SK-N-SH (cell line): Measurements from ENCODE around the gene ZSCAN16. TPM values are rescaled to one million over a fixed set of nuclear protein-coding genes. Genes with fewer than 3 reads are reported as not detected.
"Not testable (repeated sequence)": the region's sequence is repeated elsewhere in the genome, so short reads cannot be mapped to it uniquely, and the experiment has no call there.

Source experiments
- CTCF ChIA-PET: fragments of 300-600, 350-600 bp; formaldehyde crosslinking; extraction: SDS; loops from one replicate; lab custom pipeline; 2021; lab: Yijun Ruan, JAX
- POLR2A ChIA-PET: fragments of 350-600 bp; sonication (Branson Sonifier 250); formaldehyde crosslinking; extraction: SDS; loops from one replicate; lab custom pipeline; 2020; ENCODE audit warnings: antibody characterized with exemption, inconsistent platforms; lab: Yijun Ruan, JAX
- DNase-seq: peaks from one replicate; pipeline ENCODE4 v3.0.0; 2012
- H2AFZ ChIP-seq: fragments of 200-600 bp; sonication (generic); 2 replicates; pipeline ENCODE4 v1.8.1; 2016; ENCODE audit warnings: antibody characterized with exemption, mild to moderate bottlenecking, low read depth
- H3F3A ChIP-seq: fragments of 200-600 bp; sonication (generic); replicated peaks from 2 replicates; pipeline ENCODE3; 2016; ENCODE audit warnings: antibody characterized with exemption, mild to moderate bottlenecking; ENCODE audit not compliant: insufficient read depth
- H3K27ac ChIP-seq, 2 experiments: fragments of 200-500 bp in 1 of 2; fragments of 200-600 bp in 1 of 2; sonication (Bioruptor generic) in 1 of 2; sonication (generic), shearing (Covaris generic) in 1 of 2; 2 replicates each; pipeline versions ENCODE4 v1.5.1 to v1.6.1; 2014 to 2016; ENCODE audit warnings: low read depth in 2 of 2, inconsistent platforms in 1 of 2, low read length in 1 of 2, mild to moderate bottlenecking in 1 of 2, mixed read lengths in 1 of 2
- H3K27me3 ChIP-seq: fragments of 200-600 bp; sonication (generic), shearing (Covaris generic); 2 replicates; pipeline ENCODE4 v1.6.1; 2016; ENCODE audit warnings: mixed run types; ENCODE audit not compliant: insufficient read depth
- H3K36me3 ChIP-seq, 2 experiments: fragments of 200-500 bp in 1 of 2; fragments of 200-600 bp in 1 of 2; sonication (Bioruptor generic) in 1 of 2; sonication (generic) in 1 of 2; replicated peaks in 1 of 2; 2 replicates each; pipeline versions ENCODE3 to v1.5.1; 2014 to 2016; ENCODE audit warnings: low read length in 1 of 2, mild to moderate bottlenecking in 1 of 2; ENCODE audit not compliant: insufficient read depth in 2 of 2, control insufficient read depth in 1 of 2
- H3K4me1 ChIP-seq, 2 experiments: fragments of 200-500 bp in 1 of 2; fragments of 200-600 bp in 1 of 2; sonication (Bioruptor generic) in 1 of 2; sonication (generic), shearing (Covaris generic) in 1 of 2; 2 replicates each; pipeline versions ENCODE4 v1.5.1 to v1.6.1; 2014 to 2016; ENCODE audit warnings: low read depth in 1 of 2, low read length in 1 of 2, mixed run types in 1 of 2; ENCODE audit not compliant: insufficient read depth in 2 of 2, control insufficient read depth in 1 of 2
- H3K4me2 ChIP-seq: fragments of 200-600 bp; sonication (generic), shearing (Covaris generic); 2 replicates; pipeline ENCODE4 v1.6.1; 2017; ENCODE audit warnings: mixed run types
- H3K4me3 ChIP-seq, 2 experiments: fragments of 200-500 bp in 1 of 2; fragments of 200-600 bp in 1 of 2; sonication (Bioruptor generic) in 1 of 2; sonication (generic), shearing (Covaris generic) in 1 of 2; 2 replicates each; pipeline versions ENCODE4 v1.5.1 to v1.8.1; 2014 to 2016; ENCODE audit warnings: low read depth in 2 of 2, inconsistent platforms in 1 of 2, low read length in 1 of 2, mild to moderate bottlenecking in 1 of 2, mixed read lengths in 1 of 2, moderate library complexity in 1 of 2
- H3K79me2 ChIP-seq: fragments of 200-600 bp; sonication (generic); 2 replicates; pipeline ENCODE4 v1.8.1; 2017; ENCODE audit warnings: mild to moderate bottlenecking; ENCODE audit not compliant: insufficient read depth
- H3K9ac ChIP-seq: fragments of 200-600 bp; sonication (generic); 2 replicates; pipeline ENCODE4 v1.6.1; 2017; ENCODE audit warnings: mixed run types
- H3K9me2 ChIP-seq: fragments of 200-600 bp; sonication (generic); 2 replicates; pipeline ENCODE4 v1.6.1; 2017; ENCODE audit warnings: mixed run types
- H3K9me3 ChIP-seq: fragments of 200-600 bp; sonication (generic); 2 replicates; pipeline ENCODE4 v1.6.1; 2017; ENCODE audit warnings: mixed run types, mild to moderate bottlenecking, moderate library complexity
- H4K20me1 ChIP-seq: fragments of 200-600 bp; sonication (generic); 2 replicates; pipeline ENCODE4 v1.6.1; 2017; ENCODE audit warnings: mild to moderate bottlenecking, mixed run types; ENCODE audit not compliant: insufficient read depth
- ELF1 ChIP-seq: IDR thresholded peaks from 2 replicates; pipeline ENCODE4 v1.4.0; 2012
- EP300 ChIP-seq, 2 experiments: IDR thresholded peaks; 2 replicates each; pipeline versions ENCODE4 v1.4.0 to v1.6.1; 2012; ENCODE audit warnings: borderline replicate concordance in 1 of 2, low read depth in 1 of 2, low read length in 1 of 2
- EZH2phosphoT487 ChIP-seq: fragments of 200-600 bp; sonication (generic); IDR thresholded peaks from 2 replicates; pipeline ENCODE4 v1.6.1; 2017; ENCODE audit warnings: low read depth, mixed run types, mild to moderate bottlenecking, antibody characterized with exemption, moderate library complexity, borderline replicate concordance
- FOSL2 ChIP-seq: IDR thresholded peaks from 2 replicates; pipeline ENCODE4 v1.4.0; 2012; ENCODE audit warnings: low read depth, mild to moderate bottlenecking, moderate library complexity, borderline replicate concordance
- FOXJ3 ChIP-seq: sonication (generic); formaldehyde crosslinking; IDR thresholded peaks from 2 replicates; pipeline ENCODE4 v1.5.1; 2020; ENCODE audit warnings: mild to moderate bottlenecking, missing genetic modification reagents
- GATA2 ChIP-seq: sonication (generic); formaldehyde crosslinking; IDR thresholded peaks from 2 replicates; pipeline ENCODE4 v1.5.0; 2020; ENCODE audit warnings: mild to moderate bottlenecking, missing genetic modification reagents
- MXI1 ChIP-seq: IDR thresholded peaks from 2 replicates; pipeline ENCODE4 v1.6.1; 2012; ENCODE audit warnings: mild to moderate bottlenecking, low read depth, low read length, improper control_type of control experiment
- NFIC ChIP-seq: IDR thresholded peaks from 2 replicates; pipeline ENCODE4 v1.4.0; 2012; ENCODE audit warnings: borderline replicate concordance
- NRF1 ChIP-seq: IDR thresholded peaks from 2 replicates; pipeline ENCODE4 v1.6.1; 2012; ENCODE audit warnings: low read depth, mild to moderate bottlenecking, low read length
- POLR2AphosphoS5 ChIP-seq: IDR thresholded peaks from 2 replicates; pipeline ENCODE4 v1.6.1; 2012; ENCODE audit warnings: low read depth, low read length
- RCOR1 ChIP-seq: fragments of 150-350 bp; IDR thresholded peaks from 2 replicates; pipeline ENCODE4 v1.6.1; 2017; ENCODE audit warnings: antibody characterized with exemption, low read length
- RFX5 ChIP-seq: IDR thresholded peaks from 2 replicates; pipeline ENCODE4 v1.6.1; 2012; ENCODE audit warnings: mild to moderate bottlenecking, improper control_type of control experiment, low read length
- SIN3A ChIP-seq: IDR thresholded peaks from 2 replicates; pipeline ENCODE4 v1.6.1; 2012; ENCODE audit warnings: low read depth, mild to moderate bottlenecking, low read length, moderate library complexity, borderline replicate concordance
- TAF1 ChIP-seq: IDR thresholded peaks from 2 replicates; pipeline ENCODE4 v1.6.1; 2012; ENCODE audit warnings: low read depth, mild to moderate bottlenecking, low read length, moderate library complexity, borderline replicate concordance
- TEAD4 ChIP-seq: IDR thresholded peaks from 2 replicates; pipeline ENCODE4 v1.4.0; 2012; ENCODE audit warnings: mild to moderate bottlenecking, borderline replicate concordance; ENCODE audit not compliant: insufficient read depth
- WGBS: methylation state at CpG from one replicate; pipeline ENCODE4 v1.1.6; 2017; ENCODE audit warnings: low lambda C conversion rate; 5-methylcytosine and 5-hydroxymethylcytosine counted together
- polyA plus RNA-seq, 3 experiments: library from polyadenylated mRNA; depleted of rRNA; stranded (reverse); fragments of >200 nt; gene quantifications; 2 replicates each; pipeline ENCODE4 v1.2.3, GENCODE V29; 2012
- TF ChIP-seq, protein P1 (sequence below): fragments of 200-600 bp; sonication (generic); IDR thresholded peaks from 2 replicates; pipeline ENCODE4 v1.6.1; 2017; ENCODE audit warnings: antibody characterized with exemption, mild to moderate bottlenecking, moderate library complexity
- TF ChIP-seq, protein P2 (sequence below): IDR thresholded peaks from 2 replicates; pipeline ENCODE4 v1.4.0; 2012; ENCODE audit warnings: low read depth, borderline replicate concordance
- TF ChIP-seq, protein P3 (sequence below): IDR thresholded peaks from 2 replicates; pipeline ENCODE4 v1.4.0; 2012; ENCODE audit warnings: low read depth
- TF ChIP-seq, protein P4 (sequence below): IDR thresholded peaks from 2 replicates; pipeline ENCODE4; 2012
- TF ChIP-seq, protein P5 (sequence below): IDR thresholded peaks from 2 replicates; pipeline ENCODE4 v1.4.0; 2012; ENCODE audit warnings: low read depth, borderline replicate concordance

The ZSCAN16 gene
- polyA plus RNA-seq, 1 of the 3 experiments (the other 2 are of a cell fraction), result 3.7 TPM

DNA sequence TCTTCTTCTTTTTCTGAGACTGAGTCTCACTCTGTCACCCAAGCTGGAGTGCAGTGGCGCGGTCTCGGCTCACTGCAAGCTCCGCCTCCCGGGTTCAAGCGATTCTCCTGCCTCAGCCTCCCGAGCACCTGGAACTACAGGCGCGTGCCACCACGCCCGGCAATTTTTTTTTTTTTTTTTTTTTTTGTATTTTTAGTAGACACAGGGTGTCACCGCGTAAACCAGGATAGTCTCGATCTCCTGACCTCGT is 44.1 kb upstream of the ZSCAN16 start, which contains the start of gene ZNF165:
TSS of gene ZNF165 (plus strand) at position 188 of the 250 bp plus-strand sequence. CDS start 4,913 bp downstream, outside the sequence.
- H3K36me3 ChIP-seq, H3K27me3 ChIP-seq, H4K20me1 ChIP-seq, POLR2A ChIA-PET, H3K9me3 ChIP-seq, DNase-seq, H3F3A ChIP-seq, H3K79me2 ChIP-seq, H3K4me1 ChIP-seq, H3K9me2 ChIP-seq, CTCF ChIA-PET: not testable (repeated sequence)
- Histone ChIP-seq H3K4me2 (peak within 1 kb of the TSS; percentile 76), H3K4me3 (peak within 1 kb of the TSS; percentile 80 to 84), H3K9ac (peak within 1 kb of the TSS; percentile 89), H2AFZ (peak within 1 kb of the TSS; percentile 87), H3K27ac (peak within 1 kb of the TSS; percentile 85 to 96)
- WGBS, result 0% methylated on average over 15 of the region's 15 CpGs

DNA sequence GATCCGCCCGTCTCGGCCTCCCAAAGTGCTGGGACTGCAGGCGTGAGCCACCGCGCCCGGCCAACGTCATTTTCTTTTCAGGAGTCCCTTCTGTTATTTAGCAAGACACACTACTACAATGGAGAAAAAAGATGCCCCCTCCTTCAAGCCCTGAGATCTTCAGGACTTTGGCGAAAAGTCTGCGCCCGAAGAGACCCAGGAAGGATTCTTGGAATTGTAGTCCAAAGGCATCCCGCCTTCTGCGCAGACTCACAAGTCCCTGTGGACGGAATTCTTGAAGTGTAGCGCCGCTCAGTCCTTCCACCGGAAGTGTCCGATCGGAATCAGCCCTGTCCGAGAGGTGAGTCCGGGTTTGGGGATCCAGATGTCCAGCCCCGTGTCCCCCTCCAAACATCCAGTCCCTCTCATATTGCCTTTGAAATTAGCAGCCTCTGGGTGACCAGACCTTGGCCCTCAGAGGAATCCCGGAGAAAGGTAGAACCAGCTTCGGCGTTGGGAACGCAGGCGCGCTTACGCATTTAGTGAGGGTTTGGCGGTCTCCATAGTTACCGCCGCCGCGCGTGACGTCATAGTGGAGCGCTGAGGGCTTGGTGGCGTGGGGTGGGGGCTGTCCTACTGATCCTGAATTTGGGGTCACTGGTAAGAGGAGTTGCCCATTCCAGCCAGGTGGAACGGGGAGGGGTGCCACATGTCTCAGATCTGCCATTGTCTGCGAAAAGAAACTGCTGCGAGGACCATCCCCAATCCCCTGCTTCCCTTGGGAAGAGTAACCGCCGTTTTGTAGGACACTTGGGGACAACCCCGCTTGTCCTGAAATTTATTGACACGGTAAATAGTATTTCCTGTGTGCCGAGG is 43.6 kb upstream of the ZSCAN16 start:
- ChIA-PET POLR2A (no interaction called here), CTCF (no interaction called here)
- peak overlapping the region; percentile 76 for H3K4me2 ChIP-seq
- H3K4me3 ChIP-seq, result peak overlapping the region; percentile 80 to 84
- peaks cover 0 to 7% of the 10 kb centered on the region in 2 experiments; a peak in 2 of 4 replicates for H3K4me1 ChIP-seq
- H3K9me2 ChIP-seq, result no peaks in the 10 kb centered on the region
- H3K79me2 ChIP-seq, result no peaks in the 10 kb centered on the region
- H3K27me3 ChIP-seq, result no peaks in the 10 kb centered on the region
- H3K9ac ChIP-seq, result peak overlapping the region; percentile 89
- no peaks in the 10 kb centered on the region for H3F3A ChIP-seq
- under 1% methylated on average over 25 of the region's 46 CpGs for WGBS
- H3K36me3 ChIP-seq, result no peaks in the 10 kb centered on the region
- H3K27ac ChIP-seq, result peak overlapping the region; percentile 85 to 96
- no peaks in the 10 kb centered on the region for H3K9me3 ChIP-seq
- DNase-seq, result peak; percentile 87
- no peaks in the 10 kb centered on the region for H4K20me1 ChIP-seq
- H2AFZ ChIP-seq, result peak overlapping the region; percentile 87
- peak; percentile 51 for TF ChIP-seq POLR2AphosphoS5
- TF ChIP-seq FOSL2, result no peak
- peak; percentile 76; the same call in 1 of the 2 replicates for TF ChIP-seq SIN3A
- TF ChIP-seq, protein P1, sequence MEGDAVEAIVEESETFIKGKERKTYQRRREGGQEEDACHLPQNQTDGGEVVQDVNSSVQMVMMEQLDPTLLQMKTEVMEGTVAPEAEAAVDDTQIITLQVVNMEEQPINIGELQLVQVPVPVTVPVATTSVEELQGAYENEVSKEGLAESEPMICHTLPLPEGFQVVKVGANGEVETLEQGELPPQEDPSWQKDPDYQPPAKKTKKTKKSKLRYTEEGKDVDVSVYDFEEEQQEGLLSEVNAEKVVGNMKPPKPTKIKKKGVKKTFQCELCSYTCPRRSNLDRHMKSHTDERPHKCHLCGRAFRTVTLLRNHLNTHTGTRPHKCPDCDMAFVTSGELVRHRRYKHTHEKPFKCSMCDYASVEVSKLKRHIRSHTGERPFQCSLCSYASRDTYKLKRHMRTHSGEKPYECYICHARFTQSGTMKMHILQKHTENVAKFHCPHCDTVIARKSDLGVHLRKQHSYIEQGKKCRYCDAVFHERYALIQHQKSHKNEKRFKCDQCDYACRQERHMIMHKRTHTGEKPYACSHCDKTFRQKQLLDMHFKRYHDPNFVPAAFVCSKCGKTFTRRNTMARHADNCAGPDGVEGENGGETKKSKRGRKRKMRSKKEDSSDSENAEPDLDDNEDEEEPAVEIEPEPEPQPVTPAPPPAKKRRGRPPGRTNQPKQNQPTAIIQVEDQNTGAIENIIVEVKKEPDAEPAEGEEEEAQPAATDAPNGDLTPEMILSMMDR, result no peak
- TF ChIP-seq EZH2phosphoT487, result no peak
- TF ChIP-seq RCOR1, result no peak
- TF ChIP-seq MXI1, result peak; percentile 64
- TF ChIP-seq, protein P2, sequence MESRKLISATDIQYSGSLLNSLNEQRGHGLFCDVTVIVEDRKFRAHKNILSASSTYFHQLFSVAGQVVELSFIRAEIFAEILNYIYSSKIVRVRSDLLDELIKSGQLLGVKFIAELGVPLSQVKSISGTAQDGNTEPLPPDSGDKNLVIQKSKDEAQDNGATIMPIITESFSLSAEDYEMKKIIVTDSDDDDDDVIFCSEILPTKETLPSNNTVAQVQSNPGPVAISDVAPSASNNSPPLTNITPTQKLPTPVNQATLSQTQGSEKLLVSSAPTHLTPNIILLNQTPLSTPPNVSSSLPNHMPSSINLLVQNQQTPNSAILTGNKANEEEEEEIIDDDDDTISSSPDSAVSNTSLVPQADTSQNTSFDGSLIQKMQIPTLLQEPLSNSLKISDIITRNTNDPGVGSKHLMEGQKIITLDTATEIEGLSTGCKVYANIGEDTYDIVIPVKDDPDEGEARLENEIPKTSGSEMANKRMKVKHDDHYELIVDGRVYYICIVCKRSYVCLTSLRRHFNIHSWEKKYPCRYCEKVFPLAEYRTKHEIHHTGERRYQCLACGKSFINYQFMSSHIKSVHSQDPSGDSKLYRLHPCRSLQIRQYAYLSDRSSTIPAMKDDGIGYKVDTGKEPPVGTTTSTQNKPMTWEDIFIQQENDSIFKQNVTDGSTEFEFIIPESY, result no peak
- TF ChIP-seq NRF1, result peak; percentile 57; the same call in 1 of the 2 replicates
- peak; percentile 64; the same call in 1 of the 2 replicates for TF ChIP-seq TAF1
- TF ChIP-seq RFX5, result no peak
- TF ChIP-seq, protein P3, sequence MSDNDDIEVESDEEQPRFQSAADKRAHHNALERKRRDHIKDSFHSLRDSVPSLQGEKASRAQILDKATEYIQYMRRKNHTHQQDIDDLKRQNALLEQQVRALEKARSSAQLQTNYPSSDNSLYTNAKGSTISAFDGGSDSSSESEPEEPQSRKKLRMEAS, result peak; percentile 48; the same call in 1 of the 2 replicates
- TF ChIP-seq, protein P4, sequence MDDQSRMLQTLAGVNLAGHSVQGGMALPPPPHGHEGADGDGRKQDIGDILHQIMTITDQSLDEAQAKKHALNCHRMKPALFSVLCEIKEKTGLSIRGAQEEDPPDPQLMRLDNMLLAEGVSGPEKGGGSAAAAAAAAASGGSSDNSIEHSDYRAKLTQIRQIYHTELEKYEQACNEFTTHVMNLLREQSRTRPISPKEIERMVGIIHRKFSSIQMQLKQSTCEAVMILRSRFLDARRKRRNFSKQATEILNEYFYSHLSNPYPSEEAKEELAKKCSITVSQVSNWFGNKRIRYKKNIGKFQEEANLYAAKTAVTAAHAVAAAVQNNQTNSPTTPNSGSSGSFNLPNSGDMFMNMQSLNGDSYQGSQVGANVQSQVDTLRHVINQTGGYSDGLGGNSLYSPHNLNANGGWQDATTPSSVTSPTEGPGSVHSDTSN, result 0 out of 2 replicates have a peak, but pooled peaks have one; percentile 24
- TF ChIP-seq ELF1, result peak; percentile 79
- TF ChIP-seq EP300 (IDR thresholded peaks at IDR 0.05; ENCODE audit: borderline replicate concordance in 1 of 2, low read depth in 1 of 2, low read length in 1 of 2), result no peak; a peak in 1 of 4 replicates
- TF ChIP-seq, protein P5, sequence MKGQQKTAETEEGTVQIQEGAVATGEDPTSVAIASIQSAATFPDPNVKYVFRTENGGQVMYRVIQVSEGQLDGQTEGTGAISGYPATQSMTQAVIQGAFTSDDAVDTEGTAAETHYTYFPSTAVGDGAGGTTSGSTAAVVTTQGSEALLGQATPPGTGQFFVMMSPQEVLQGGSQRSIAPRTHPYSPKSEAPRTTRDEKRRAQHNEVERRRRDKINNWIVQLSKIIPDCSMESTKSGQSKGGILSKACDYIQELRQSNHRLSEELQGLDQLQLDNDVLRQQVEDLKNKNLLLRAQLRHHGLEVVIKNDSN, result 0 out of 2 replicates have a peak, but pooled peaks have one; percentile 43
- no peak for TF ChIP-seq TEAD4
- TF ChIP-seq FOXJ3 (CRISPR knock-in tag), result no peak; the same call in 1 of the 2 replicates
- no peak for TF ChIP-seq GATA2 (CRISPR knock-in tag)
- no peak for TF ChIP-seq NFIC
